Measurements from ENCODE around the gene WFDC10A. TPM values are rescaled to one million over a fixed set of nuclear protein-coding genes. Genes with fewer than 3 reads are reported as not detected.

WFDC10A gene
- total and polyA plus RNA-seq, 9 donors, result not detected

GRCh38 chr20:45588800-45589199 lies 40.7 kb upstream of the WFDC10A start:
- no peak overlapping the region for H3K4me3 ChIP-seq
- TF ChIP-seq EP300 (IDR thresholded peaks at IDR 0.05) (no peak), CTCF (IDR thresholded peaks at IDR 0.05) (no peak), POLR2A (IDR thresholded peaks at IDR 0.05) (no peak)
- intact Hi-C loops (cut with DNase I), result no loop called here
- H3K4me1 ChIP-seq (ENCODE audit: insufficient read depth), result no peaks in the 10 kb centered on the region
- no peak for DNase-seq
- H3K27ac ChIP-seq, result no peak overlapping the region
- 68 to 74% (median 71%) methylated on average over 2 of the region's 2 CpGs for WGBS, 3 donors
- no peaks in the 10 kb centered on the region for H3K27me3 ChIP-seq
- H3K9me3 ChIP-seq, result peaks cover 0 to 6% of the 10 kb centered on the region in 2 donors
- no peaks in the 10 kb centered on the region for H3K36me3 ChIP-seq

GRCh38 chr20:45589725-45590124 lies 39.8 kb upstream of the WFDC10A start:
- H3K27me3 ChIP-seq, result no peaks in the 10 kb centered on the region
- H3K4me1 ChIP-seq (ENCODE audit: insufficient read depth), result no peaks in the 10 kb centered on the region
- TF ChIP-seq CTCF (IDR thresholded peaks at IDR 0.05), result no peak
- no peak for TF ChIP-seq EP300 (IDR thresholded peaks at IDR 0.05)
- TF ChIP-seq POLR2A (IDR thresholded peaks at IDR 0.05), result no peak
- WGBS, 3 donors, result 4 to 21% (median 8%) methylated on average over 1 of the region's 1 CpG
- peaks cover 0 to 6% of the 10 kb centered on the region in 2 donors for H3K9me3 ChIP-seq
- no peak overlapping the region for H3K27ac ChIP-seq
- no peak overlapping the region for H3K4me3 ChIP-seq
- intact Hi-C loops (cut with DNase I), result no loop called here
- no peak for DNase-seq
- no peaks in the 10 kb centered on the region for H3K36me3 ChIP-seq

- no peak for TF ChIP-seq POLR2A (IDR thresholded peaks at IDR 0.05)
- no peak for TF ChIP-seq CTCF (IDR thresholded peaks at IDR 0.05)
- no peak for TF ChIP-seq EP300 (IDR thresholded peaks at IDR 0.05)
- DNase-seq, result no peak
- H3K9me3 ChIP-seq, result peaks cover 0 to 6% of the 10 kb centered on the region in 2 donors
- no peak overlapping the region for H3K27ac ChIP-seq
- no peak overlapping the region for H3K4me3 ChIP-seq
- H3K4me1 ChIP-seq (ENCODE audit: insufficient read depth), result no peaks in the 10 kb centered on the region
- WGBS, 3 donors, result 54 to 64% (median 60%) methylated on average over 5 of the region's 5 CpGs
- H3K36me3 ChIP-seq, result no peaks in the 10 kb centered on the region
- no peaks in the 10 kb centered on the region for H3K27me3 ChIP-seq
- intact Hi-C loops (cut with DNase I), result no loop called here
Measured at GRCh38 chr20:45592574-45593189, 36.9 kb upstream of the WFDC10A start.

GRCh38 chr20:45593498-45593897 lies 36.0 kb upstream of the WFDC10A start:
- H3K27me3 ChIP-seq, result no peaks in the 10 kb centered on the region
- no peak for TF ChIP-seq EP300 (IDR thresholded peaks at IDR 0.05)
- no peak for TF ChIP-seq POLR2A (IDR thresholded peaks at IDR 0.05)
- no peak for TF ChIP-seq CTCF (IDR thresholded peaks at IDR 0.05)
- H3K4me1 ChIP-seq (ENCODE audit: insufficient read depth), result no peaks in the 10 kb centered on the region
- no peaks in the 10 kb centered on the region for H3K36me3 ChIP-seq
- H3K9me3 ChIP-seq, result peaks cover 0 to 5% of the 10 kb centered on the region in 2 donors
- 0 to 87% (median 45%) methylated on average over 1 of the region's 1 CpG for WGBS, 3 donors
- no peak overlapping the region for H3K4me3 ChIP-seq
- no peak for DNase-seq
- H3K27ac ChIP-seq, result no peak overlapping the region
- intact Hi-C loops (cut with DNase I), result no loop called here
